Erythroblast (primary cell): ENCODE results near the gene TAOK1.

Experiments
- GATA1 ChIP-seq: IDR thresholded peaks from 2 replicates; pipeline ENCODE4 v1.6.1; 2011; ENCODE audit warnings: low read depth, mild to moderate bottlenecking, control low read depth, low read length, moderate library complexity
- POLR2A ChIP-seq: IDR thresholded peaks from 2 replicates; pipeline ENCODE4 v1.6.1; 2011; ENCODE audit warnings: mild to moderate bottlenecking, low read length

DNA sequence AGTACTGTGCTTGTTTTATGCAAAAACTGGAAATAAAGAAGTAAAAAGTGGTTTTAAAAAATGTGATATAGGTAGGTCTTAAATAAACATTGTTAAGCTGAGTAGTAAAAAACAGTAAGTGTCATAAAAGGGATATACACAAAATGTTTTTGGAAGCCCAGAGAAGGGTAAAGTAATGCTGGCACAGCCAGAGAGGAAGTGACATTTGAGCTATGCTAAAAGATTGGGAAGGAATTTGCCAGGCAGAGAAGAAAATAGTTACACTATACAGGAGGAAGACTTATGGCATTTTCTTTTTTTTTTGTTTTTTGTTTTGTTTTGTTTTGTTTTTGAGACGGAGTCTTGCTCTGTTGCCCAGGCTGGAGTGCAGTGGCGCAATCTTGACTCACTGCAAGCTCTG lies 40.8 kb upstream of the TAOK1 start:
- no peak for TF ChIP-seq POLR2A
- no peak for TF ChIP-seq GATA1
